GM10847 (cell line): ENCODE results near the gene CNRIP1.

Experiments
- POLR2A ChIP-seq: IDR thresholded peaks from 2 replicates; pipeline ENCODE4 v1.6.1; 2011; ENCODE audit not compliant: insufficient read length; ENCODE audit errors: extremely low read depth

CNRIP1 gene

GRCh38 chr2:68319398-68320117, at the start of gene CNRIP1:
CNRIP1 (minus strand) TSS chr2:68319949; CDS start chr2:68319400, 549 bp downstream.
- no peak for TF ChIP-seq POLR2A

GRCh38 chr2:68369337-68369734, 49.6 kb upstream of the CNRIP1 start:
- no peak for TF ChIP-seq POLR2A

- no peak for TF ChIP-seq POLR2A
These were observed 49.0 kb upstream of the CNRIP1 start for GRCh38 chr2:68368654-68369336.

GRCh38 chr2:68367953-68368653, 48.4 kb upstream of the CNRIP1 start:
- TF ChIP-seq POLR2A: no peak

GRCh38 chr2:68366083-68366560, 46.4 kb upstream of the CNRIP1 start:
- TF ChIP-seq POLR2A: no peak

GRCh38 chr2:68365087-68365486, 45.3 kb upstream of the CNRIP1 start, which contains the start of gene PLEK:
PLEK (plus strand) TSS chr2:68365282; CDS start chr2:68365352, 70 bp downstream.
- peak; percentile 87 for TF ChIP-seq POLR2A

- no peak for TF ChIP-seq POLR2A
These were observed 44.0 kb upstream of the CNRIP1 start for GRCh38 chr2:68363721-68364120.

- TF ChIP-seq POLR2A: no peak
These were observed 43.0 kb upstream of the CNRIP1 start for GRCh38 chr2:68362749-68363148.

GRCh38 chr2:68362069-68362468, 42.3 kb upstream of the CNRIP1 start:
- TF ChIP-seq POLR2A: peak; percentile 45

- no peak for TF ChIP-seq POLR2A
These were observed 40.1 kb upstream of the CNRIP1 start for GRCh38 chr2:68359889-68360288.

GRCh38 chr2:68357605-68358337, 38.0 kb upstream of the CNRIP1 start:
- TF ChIP-seq POLR2A: no peak

GRCh38 chr2:68356599-68357239, 37.0 kb upstream of the CNRIP1 start:
- TF ChIP-seq POLR2A: no peak

GRCh38 chr2:68352651-68353391, 33.1 kb upstream of the CNRIP1 start:
- no peak for TF ChIP-seq POLR2A

GRCh38 chr2:68351997-68352396, 32.2 kb upstream of the CNRIP1 start:
- no peak for TF ChIP-seq POLR2A
